Activated CD8-positive, alpha-beta memory T cell treated with anti-CD3 and anti-CD28 coated beads for 48 hours (primary cell): ENCODE data around the gene CUX1.
"Not testable (repeated sequence)": the region's sequence is repeated elsewhere in the genome, so short reads cannot be mapped to it uniquely, and the experiment has no call there.

Experiments
- DNase-seq, 3 experiments: peaks; one replicate each; pipeline ENCODE4 v3.0.0-alpha.2; 2020; ENCODE audit warnings: low read depth in 2 of 3, low spot score in 2 of 3

The CUX1 gene

DNA sequence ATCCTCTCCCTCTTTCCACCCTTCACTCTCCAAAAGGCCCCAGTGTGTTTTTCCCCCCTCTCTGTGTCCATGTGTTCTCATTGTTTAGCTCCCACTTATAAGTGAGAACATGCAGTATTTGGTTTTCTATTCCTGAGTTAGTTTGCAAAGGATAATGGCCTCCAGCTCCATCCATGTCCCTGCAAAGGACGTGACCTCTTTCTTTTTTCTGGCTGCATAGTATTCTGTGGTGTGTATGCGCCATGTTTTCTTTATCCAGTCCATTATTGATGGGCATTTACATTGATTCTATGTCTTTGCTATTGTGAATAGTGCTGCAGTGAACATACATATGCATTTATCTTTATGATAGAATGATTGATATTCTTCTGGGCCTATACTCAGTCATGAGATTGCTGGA lies 31.9 kb downstream of the CUX1 start:
- DNase-seq: not testable (repeated sequence)

DNA sequence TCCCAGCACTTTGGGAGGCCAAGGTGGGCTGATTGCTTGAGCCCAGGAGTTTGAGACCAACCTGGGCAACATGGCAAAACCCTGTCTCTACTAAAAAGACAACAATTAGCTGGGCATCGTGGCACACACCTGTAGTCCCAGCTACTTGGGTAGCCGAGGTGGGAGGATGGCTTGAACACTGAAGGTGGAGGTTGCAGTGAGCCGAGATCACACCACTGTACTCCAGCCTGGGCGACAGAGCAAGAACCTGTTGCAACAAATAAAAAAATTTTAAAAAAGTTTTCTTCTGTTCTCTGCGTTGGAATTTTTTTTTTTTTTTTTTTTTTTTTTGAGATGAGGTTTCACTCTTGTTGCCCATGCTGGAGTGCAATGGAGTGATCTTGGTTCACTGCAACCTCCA lies 34.9 kb downstream of the CUX1 start:
- not testable (repeated sequence) for DNase-seq

- no peak for DNase-seq
Measured at GRCh38 chr7:101853684-101854083, 36.3 kb downstream of the CUX1 start.

DNA sequence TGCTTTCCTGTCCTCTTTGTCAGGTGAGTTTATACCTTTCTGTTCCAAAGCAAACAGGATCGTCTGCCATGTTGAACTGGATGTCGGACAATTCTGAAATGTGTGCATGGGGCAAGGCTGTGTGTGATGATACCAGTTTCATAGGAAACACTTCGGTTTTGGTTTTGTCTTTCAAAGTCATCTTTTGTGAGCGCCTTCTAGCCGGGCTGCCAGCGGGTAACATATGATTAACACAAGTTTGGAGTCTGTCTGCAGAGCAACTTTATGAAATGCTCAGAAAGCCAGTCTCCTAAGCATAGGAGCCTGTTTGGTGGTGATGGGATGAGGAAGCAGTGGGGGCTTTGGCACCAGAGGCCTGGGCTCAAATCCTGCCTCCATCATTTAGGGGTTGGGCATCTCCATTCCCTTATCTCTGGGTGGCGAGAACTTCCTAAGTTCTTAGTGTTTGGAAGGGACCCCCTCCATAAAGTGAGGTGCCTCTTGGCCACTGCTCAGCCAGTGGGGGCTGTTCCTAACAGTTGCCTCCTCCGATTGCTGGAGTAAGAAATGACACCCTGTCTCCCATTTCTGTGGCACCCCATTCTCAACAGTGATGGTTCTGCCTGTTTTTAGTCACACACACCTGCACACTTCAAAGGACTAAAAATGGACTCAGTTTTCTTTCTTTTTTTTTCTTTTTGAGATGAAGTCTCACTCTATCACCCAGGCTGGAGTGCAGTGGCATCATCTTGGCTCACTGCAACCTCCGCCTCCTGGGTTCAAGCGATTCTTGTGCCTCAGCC lies 36.8 kb downstream of the CUX1 start:
- DNase-seq: no peak

DNA sequence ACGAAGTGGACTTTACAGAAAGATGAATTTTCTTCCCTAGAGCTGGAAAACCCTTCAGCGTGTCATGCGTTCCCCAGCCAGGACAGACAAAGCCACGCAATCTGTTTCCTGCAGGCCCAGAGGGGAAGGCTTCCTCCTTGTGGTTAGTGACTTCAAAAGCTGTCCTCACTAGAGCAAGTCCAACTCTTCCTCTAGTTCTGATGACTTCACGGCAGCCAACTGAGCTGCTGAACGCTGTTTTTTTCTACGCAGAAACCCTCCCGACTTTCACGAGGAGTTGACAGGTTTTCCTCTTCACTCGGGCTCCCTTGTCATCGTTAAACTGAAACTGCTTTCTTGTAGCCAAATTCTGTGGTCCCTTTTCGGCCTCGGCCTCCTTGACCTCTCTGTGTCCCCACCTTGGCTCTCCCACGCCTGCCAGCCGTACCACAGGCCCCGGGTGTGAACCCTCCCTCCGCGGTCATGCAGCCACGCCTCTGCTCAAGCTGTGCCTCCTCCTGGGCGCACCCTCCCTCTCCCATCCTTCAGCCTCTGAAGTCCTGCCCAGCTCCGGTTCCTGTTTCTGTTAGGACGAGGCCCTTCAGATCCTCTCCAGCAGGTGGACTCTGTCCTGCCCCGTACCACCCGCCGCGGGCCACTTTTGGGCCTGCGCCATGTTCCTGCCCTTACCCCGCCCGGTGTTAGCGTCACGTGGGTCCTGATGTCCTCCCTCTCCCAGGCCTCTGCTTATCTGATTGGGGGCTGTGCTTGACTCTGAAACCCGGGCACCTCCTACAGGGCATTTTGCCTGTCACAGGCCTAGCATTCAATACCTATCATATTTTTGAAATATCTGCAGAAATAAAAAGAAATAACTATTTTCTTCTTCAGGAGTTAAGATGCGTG lies 39.3 kb downstream of the CUX1 start:
- peak; percentile 67 to 74 (median 67) for DNase-seq

GRCh38 chr7:101857358-101857811 lies 40.0 kb downstream of the CUX1 start:
- DNase-seq: no peak

DNA sequence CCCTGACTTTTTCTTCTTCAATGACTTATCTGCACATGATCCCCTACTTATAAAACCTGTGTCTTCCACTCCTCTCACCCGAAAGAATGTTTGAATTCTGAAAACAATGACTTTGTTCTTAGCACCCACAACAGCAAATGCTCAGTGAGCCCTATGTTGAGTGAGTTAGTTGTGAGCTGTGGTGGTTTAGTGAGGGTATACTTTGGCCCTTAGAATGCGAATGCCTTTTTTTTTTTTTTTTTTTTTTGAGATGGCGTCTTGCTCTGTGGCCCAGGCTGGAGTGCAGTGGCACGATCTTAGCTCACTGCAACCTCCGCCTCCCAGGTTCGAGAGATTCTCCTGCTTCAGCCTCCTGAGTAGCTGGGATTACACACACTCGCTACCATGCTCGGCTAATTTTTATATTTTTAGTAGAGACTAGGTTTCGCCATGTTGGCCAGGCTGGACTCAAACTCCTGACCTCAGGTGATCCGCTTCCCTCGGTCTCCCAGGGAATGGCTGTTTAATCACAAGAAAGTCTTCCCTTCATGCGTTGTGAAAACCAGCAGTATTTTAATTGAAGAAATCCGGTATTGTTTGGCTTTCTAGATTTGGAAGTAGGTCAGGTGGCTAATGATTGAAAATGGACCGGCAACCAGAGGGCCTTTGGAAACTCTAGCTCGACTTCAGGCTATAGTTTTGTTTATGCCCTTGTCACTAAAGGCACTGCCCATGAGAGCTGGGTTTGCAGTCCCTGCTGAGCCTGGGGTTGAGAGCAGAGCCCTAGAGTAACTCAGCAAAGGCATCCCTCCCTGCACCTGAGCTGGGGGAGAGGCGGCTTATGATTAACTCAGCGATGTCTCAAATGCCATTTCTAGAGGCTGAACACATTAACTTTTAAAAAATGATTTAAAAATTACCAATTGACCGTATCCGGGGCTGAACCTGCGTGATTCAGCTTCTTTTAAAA lies 41.3 kb downstream of the CUX1 start:
- DNase-seq: no peak

GRCh38 chr7:101859411-101860106 lies 42.1 kb downstream of the CUX1 start:
- DNase-seq: no peak

DNA sequence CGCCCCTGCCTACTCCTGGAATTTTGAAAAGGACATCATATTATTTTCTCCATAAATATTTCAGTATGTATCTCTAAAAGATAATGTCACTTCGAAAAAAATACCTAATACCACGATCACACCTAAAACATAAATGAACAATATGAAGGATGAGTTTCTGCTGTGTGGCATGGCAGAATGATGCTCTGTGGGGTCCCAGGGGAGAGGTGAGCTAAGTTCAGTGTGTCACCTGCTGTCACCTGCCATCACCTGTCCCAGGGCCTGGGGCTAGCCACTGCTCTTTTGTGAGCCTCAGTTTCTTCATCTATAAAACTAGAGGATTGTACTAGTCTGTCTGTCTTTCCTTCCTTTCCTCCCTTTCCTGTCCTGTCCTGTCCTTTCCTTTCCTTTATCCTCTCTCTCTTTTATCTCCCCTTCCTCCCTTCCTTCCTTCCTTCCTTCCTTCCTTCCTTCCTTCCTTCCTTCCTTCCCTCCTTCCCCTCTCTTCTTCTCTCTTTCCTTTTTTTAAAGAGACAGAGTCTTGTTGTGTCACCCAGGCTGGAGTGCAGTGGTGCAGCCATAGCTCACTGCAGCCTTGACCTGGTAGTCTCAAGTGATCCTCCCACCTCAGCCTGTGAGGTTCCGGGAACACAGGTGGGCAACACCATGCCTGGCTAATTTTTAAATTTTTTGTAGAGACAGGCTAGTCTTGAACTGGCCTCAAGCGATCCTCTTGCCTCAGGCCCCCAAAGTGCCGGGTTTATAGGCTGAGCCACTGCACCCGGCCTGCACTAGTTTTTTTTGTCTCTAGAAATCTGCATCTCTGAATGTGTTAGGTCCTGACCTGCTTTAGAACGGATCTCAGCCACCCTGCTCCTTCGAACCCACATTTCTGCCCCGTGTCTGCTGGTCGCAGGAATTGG lies 43.1 kb downstream of the CUX1 start:
- no peak for DNase-seq

DNA sequence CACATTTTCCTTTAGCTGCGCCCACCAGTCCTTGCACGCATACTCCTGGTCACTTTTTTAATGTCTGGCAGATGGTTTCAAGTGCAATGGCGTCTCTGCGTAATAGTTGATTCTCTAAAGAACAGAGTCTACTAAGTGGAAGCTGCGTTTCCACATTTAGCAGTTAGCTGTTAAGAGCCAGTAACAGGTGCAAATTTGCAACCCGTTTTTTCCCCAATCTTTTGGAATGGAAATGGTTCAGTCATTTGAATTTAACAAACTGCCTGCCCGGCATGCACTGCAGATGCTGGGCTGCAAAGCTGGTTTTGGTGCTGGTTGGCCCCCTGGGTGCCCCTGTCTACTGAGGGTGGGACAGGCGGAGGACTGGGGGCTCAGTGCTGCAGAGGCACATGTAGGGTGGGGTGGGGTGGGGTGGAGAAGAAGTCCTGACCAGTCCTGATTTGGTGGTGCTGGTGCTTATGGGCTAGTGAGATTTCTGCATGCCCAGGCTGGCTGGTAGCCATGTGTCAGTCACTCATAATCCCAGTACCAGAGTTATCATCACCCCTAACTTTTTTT lies 43.9 kb downstream of the CUX1 start:
- DNase-seq: no peak

DNA sequence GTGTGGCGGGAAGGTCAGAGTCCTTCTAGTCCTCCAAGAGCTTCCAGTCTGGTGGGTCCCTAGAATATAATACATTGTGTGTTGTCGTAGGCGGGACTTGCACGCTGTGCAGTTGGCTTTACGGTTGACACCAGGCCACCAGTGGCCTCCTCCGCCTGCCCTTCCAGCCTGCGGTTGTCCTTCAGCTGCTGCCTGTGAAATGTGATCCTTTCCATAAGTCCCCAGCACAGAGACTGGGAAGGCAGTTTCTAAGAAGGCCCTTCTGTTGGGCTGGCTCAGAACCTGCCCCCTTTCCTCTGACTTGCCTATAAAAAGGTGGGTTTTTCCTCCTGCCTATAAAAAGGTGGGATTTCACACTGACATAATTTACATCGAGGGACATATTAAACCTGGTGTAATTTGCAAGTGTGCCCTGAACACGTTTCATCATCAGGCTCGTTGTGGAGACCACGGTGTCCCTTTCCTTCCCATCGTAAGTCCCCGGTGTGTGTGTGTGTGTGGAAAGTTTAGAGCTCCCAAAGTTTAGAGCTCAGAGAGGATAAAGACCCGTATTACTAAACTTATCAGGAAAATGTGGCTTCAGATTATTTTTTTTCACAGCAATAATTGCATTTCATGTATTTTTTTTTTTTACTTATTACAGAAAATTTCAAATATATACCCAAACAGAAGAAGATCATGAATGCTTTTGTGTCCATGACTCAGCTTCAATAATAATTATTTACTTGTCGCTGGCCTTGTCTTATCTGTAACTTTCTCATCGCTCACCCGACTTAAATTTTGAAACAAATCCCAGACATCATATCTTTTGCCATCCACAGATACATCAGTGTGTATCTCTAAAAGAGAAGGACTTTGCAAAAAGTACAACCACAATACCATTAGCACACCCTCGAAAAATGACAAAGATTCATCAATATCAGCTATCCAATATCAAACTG lies 45.1 kb downstream of the CUX1 start:
- no peak for DNase-seq

GRCh38 chr7:101863598-101863997 lies 46.2 kb downstream of the CUX1 start:
- DNase-seq: no peak

DNA sequence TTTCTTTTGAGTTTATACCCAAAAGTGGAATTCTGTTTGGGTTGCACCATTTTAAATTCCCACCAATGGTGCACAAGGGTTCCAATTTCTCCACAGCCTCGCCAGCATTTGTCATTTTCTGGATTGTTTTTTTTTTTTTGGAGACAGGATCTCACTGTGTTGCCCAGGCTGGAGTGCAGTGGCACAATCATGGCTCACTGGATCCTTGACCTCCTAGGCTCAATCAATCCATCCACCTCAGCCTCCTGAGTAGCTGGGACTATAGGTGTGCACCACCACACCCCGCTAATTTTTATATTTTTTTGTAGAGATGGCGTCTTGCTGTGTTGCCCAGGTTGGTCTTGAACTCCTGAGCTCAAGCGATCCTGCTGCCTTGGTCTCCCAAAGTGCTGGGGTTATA lies 46.6 kb downstream of the CUX1 start:
- no peak for DNase-seq

- no peak for DNase-seq
Measured at GRCh38 chr7:101865031-101865430, 47.6 kb downstream of the CUX1 start.

GRCh38 chr7:101865455-101865854 lies 48.0 kb downstream of the CUX1 start:
- DNase-seq: no peak

GRCh38 chr7:101866328-101866727 lies 48.9 kb downstream of the CUX1 start:
- no peak for DNase-seq

DNA sequence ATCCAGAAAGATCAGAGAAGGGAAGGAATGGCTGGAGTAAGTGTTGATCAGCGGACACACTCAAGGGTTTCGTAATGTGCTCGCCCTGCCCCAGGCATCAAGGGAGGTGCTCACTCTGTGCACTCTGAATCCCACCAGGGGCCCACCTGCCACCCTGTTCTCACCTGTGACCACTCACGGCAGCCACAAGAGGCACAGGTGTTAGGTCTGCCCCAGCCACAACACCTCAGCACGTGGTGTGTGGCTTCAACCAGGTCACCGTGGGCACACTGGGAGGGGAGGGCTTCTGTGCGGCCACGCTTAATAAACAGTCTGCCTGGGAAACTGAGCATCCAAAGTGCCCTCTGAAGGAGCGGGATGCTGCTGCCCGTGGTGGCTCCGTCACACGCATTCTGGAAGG lies 49.8 kb downstream of the CUX1 start:
- DNase-seq: no peak

DNA sequence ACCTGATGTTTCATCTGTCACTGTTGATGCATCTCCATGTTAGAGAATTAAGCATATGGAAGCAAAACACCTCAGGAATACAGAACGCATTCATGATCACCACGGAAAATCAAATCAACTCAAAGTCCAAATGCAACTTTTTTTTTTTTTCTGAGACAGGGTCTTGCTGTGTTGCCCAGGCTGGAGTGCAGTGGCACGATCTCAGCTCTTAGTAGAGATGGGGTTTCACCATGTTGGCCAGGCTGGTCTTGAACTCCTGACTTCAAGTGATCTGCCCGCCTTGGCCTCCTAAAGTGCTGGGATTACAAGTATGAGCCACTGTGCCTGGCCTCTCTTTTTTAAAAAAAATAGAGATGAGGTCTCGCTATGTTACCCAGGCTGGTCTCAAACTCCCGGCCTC lies 50.3 kb downstream of the CUX1 start:
- DNase-seq: not testable (repeated sequence)
